ENCODE data around the gene USP37.

USP37 gene, protein sequence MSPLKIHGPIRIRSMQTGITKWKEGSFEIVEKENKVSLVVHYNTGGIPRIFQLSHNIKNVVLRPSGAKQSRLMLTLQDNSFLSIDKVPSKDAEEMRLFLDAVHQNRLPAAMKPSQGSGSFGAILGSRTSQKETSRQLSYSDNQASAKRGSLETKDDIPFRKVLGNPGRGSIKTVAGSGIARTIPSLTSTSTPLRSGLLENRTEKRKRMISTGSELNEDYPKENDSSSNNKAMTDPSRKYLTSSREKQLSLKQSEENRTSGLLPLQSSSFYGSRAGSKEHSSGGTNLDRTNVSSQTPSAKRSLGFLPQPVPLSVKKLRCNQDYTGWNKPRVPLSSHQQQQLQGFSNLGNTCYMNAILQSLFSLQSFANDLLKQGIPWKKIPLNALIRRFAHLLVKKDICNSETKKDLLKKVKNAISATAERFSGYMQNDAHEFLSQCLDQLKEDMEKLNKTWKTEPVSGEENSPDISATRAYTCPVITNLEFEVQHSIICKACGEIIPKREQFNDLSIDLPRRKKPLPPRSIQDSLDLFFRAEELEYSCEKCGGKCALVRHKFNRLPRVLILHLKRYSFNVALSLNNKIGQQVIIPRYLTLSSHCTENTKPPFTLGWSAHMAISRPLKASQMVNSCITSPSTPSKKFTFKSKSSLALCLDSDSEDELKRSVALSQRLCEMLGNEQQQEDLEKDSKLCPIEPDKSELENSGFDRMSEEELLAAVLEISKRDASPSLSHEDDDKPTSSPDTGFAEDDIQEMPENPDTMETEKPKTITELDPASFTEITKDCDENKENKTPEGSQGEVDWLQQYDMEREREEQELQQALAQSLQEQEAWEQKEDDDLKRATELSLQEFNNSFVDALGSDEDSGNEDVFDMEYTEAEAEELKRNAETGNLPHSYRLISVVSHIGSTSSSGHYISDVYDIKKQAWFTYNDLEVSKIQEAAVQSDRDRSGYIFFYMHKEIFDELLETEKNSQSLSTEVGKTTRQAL

DNA sequence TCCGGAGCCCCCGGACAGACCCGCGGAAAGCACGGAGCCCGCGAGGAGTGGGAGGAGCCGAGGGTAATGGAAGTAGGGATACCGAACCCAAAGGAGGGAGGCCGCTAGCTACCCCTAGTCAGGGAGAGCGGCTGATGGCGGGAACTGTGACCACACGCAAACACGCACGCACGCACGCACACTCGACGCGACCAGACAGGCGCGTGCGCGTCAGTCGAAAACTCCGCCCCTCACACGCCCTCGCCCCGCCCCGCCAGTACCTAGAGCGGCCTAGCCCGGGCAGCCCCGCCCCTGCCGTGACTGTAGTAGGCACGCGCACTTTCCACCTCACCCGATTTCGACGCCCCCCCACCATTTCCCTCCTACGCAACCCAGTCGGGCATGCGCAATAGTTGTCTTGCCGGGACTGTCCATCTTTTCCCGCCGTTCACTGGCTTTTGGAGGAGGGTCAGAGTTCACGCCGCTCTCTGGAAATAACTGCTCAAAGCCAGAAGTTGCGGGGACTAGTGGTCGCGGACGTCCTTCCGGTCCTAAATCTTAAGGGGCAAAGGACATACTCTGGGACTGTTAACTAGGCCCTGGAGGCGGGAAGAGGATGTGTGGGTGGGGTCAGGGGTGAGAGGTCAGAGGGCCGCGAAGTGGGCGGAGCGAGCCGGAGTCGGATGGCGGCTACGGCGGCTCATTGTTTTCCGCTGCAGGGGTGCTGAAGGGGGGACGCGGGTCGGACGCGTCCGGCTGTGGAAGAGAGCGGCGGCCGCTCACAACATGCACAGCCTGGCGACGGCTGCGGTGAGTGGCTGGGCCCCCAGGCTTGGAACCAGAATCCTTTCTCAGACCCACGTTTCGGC lies at the start of gene USP37, which contains the start of gene CNOT9:
Gene USP37 (minus strand): TSS at position 162 of the 848 bp plus-strand sequence. CDS start 9,698 bp downstream, outside the sequence.
Gene CNOT9 (plus strand): TSS at position 650 of the 848 bp plus-strand sequence. CDS start 116 bp downstream, at position 766.
- Histone ChIP-seq H3K4me2 (ENCODE audit: low read length) (peak within 1 kb of the TSS; percentile 94), H3K36me3 (ENCODE audit: insufficient read depth, low read length) (peaks cover 30% of the 10 kb centered on the region), H3K9me3 (ENCODE audit: low read length) (no peaks in the 10 kb centered on the region), H4K20me1 (ENCODE audit: insufficient read depth, low read length) (no peaks in the 10 kb centered on the region), H3K4me3 (ENCODE audit: low read depth, low read length, poor library complexity, severe bottlenecking) (peak within 1 kb of the TSS; percentile 90), H3K9me2 (ENCODE audit: low read depth, low read length) (no peaks in the 10 kb centered on the region), H3K27ac (ENCODE audit: low read depth, low read length, poor library complexity, severe bottlenecking) (peak within 1 kb of the TSS; percentile 81), H3F3A (ENCODE audit: insufficient read depth, low read length) (no peaks in the 10 kb centered on the region), H2AFZ (ENCODE audit: low read length) (no peak within 1 kb of the TSS), H3K9ac (ENCODE audit: low read length) (peak within 1 kb of the TSS; percentile 95), H3K27me3 (ENCODE audit: insufficient read depth, low read length) (no peaks in the 10 kb centered on the region), H3K4me1 (ENCODE audit: insufficient read depth, low read length, severe bottlenecking) (peaks cover 36% of the 10 kb centered on the region), H3K79me2 (ENCODE audit: insufficient read depth, low read length) (peaks cover 82% of the 10 kb centered on the region)
- TF ChIP-seq, protein P1, sequence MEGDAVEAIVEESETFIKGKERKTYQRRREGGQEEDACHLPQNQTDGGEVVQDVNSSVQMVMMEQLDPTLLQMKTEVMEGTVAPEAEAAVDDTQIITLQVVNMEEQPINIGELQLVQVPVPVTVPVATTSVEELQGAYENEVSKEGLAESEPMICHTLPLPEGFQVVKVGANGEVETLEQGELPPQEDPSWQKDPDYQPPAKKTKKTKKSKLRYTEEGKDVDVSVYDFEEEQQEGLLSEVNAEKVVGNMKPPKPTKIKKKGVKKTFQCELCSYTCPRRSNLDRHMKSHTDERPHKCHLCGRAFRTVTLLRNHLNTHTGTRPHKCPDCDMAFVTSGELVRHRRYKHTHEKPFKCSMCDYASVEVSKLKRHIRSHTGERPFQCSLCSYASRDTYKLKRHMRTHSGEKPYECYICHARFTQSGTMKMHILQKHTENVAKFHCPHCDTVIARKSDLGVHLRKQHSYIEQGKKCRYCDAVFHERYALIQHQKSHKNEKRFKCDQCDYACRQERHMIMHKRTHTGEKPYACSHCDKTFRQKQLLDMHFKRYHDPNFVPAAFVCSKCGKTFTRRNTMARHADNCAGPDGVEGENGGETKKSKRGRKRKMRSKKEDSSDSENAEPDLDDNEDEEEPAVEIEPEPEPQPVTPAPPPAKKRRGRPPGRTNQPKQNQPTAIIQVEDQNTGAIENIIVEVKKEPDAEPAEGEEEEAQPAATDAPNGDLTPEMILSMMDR (IDR thresholded peaks at IDR 0.05; ENCODE audit: low read length): no peak

DNA sequence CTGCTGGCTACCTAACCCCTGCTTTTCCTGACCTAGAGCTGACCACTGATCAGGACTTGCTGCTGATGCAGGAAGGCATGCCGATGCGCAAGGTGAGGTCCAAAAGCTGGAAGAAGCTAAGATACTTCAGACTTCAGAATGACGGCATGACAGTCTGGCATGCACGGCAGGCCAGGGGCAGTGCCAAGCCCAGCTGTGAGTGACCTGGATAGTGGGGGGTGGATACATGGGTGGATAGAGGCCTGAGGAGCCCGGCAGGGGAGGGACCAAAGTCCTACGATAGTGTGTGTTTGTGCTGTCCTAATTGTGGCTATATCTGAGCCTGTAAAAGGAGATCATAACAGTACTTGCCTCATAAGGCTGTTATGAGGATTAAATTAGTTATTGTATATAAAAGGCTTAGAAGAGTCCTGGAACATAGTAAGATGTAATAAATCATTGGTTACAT lies 47.7 kb upstream of the USP37 start:
- no peaks in the 10 kb centered on the region for H3F3A ChIP-seq (ENCODE audit: insufficient read depth, low read length)
- H3K79me2 ChIP-seq (ENCODE audit: insufficient read depth, low read length): no peaks in the 10 kb centered on the region
- no peak overlapping the region for H3K4me2 ChIP-seq (ENCODE audit: low read length)
- no peak overlapping the region for H2AFZ ChIP-seq (ENCODE audit: low read length)
- H4K20me1 ChIP-seq (ENCODE audit: insufficient read depth, low read length): no peaks in the 10 kb centered on the region
- H3K4me3 ChIP-seq (ENCODE audit: low read depth, low read length, poor library complexity, severe bottlenecking): no peak overlapping the region
- TF ChIP-seq EZH2 (IDR thresholded peaks at IDR 0.05; ENCODE audit: borderline replicate concordance, low read length): no peak
- TF ChIP-seq, protein P1 (IDR thresholded peaks at IDR 0.05; ENCODE audit: low read length): no peak
- no peaks in the 10 kb centered on the region for H3K4me1 ChIP-seq (ENCODE audit: insufficient read depth, low read length, severe bottlenecking)
- no peak overlapping the region for H3K27ac ChIP-seq (ENCODE audit: low read depth, low read length, poor library complexity, severe bottlenecking)
- no peak overlapping the region for H3K9ac ChIP-seq (ENCODE audit: low read length)
- H3K27me3 ChIP-seq (ENCODE audit: insufficient read depth, low read length): no peaks in the 10 kb centered on the region; the same call in 1 of the 2 replicates
- H3K9me2 ChIP-seq (ENCODE audit: low read depth, low read length): no peaks in the 10 kb centered on the region
- no peaks in the 10 kb centered on the region for H3K9me3 ChIP-seq (ENCODE audit: low read length)
- H3K36me3 ChIP-seq (ENCODE audit: insufficient read depth, low read length): no peaks in the 10 kb centered on the region

Measured in OCI-LY1 (cell line).